RPMI8226 (cell line): ENCODE data around the gene OTOP3.

ENCODE experiments used
- DNase-seq: peaks from one replicate; pipeline ENCODE4 v3.0.0-alpha.2; 2015

OTOP3 gene

DNA sequence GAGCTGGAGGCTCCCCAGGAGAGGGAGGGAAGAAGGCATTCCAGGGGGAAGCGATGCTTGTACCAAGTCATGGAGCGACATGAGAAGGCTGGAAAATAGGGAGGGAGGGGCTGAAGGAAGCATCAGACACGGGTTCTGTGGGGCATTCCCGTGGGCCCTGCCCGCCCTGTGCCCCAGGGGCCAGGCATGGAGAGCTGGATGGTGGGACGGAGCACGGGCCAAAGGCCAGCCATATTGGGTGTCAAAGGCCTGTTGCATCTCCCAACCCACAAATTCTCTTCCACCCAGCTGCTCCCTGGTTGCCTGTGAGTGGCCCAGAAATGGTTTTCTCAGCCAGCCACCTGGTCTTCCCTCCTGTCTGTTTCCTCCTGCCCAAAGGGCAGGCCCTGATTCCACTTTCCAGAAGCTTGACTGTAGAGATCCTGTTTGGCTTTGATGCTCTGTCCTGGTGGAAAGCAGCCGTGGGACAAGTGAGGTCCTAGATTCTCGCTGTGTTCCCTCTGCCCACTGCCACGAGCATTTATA, 54.9 kb downstream of the OTOP3 start:
- no peak for DNase-seq

DNA sequence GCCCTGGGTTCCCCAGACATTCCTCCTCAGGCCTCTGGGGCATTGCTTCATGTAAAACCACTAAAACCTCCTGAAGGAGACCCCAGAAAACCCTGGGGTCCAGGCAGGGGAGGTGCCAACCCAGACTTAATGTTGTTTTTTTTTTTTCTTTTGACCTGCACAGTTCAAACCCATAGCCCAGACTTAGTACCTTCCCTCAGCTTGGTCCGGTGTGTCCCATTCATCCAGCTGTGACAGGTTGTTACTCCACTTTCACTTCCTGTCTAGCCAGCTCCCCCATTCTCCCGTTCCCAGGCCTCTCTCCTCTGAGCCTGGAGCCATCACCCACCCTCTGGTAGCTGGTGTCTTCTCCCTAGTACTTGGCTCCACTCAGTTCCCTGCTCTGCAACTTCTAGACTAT, 56.5 kb downstream of the OTOP3 start:
- DNase-seq: no peak

DNA sequence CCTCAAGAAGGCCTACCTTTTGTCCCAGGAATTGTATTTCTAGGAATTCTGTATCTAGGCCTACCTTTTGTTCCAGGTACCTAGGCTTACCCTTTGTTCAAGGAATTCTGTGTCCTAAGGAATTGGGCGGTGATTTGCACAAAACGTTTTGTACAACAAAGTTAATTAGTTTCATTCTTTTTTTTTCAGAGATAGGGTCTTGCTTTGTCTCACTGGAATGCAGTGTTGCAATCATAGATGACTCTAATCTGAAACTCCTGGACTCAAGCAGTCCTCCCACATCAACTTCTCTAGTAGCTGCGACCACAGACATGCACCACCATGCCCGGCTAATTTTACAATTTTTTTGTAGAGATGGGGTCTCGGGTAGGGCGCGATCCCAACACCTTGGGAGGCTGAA, 58.7 kb downstream of the OTOP3 start:
- no peak for DNase-seq

DNA sequence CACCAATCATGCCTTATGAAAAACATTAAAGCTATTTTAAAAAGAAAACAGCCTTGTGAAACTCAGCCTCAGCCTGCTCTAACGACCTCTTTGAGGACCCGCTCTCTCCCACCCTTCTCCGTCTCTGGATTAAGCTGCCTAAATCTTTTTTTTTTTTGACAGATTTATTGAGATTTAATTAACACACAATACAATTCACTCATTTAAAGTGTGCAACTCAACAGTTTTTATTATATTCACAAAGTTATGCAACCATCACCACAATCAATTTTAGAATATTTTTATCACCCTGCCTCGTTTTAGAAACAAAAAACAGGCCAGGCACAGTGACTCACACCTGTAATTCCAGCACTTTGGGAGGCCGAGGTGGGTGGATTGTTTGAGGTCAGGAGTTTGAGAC, 60.1 kb downstream of the OTOP3 start:
- DNase-seq: no peak

DNA sequence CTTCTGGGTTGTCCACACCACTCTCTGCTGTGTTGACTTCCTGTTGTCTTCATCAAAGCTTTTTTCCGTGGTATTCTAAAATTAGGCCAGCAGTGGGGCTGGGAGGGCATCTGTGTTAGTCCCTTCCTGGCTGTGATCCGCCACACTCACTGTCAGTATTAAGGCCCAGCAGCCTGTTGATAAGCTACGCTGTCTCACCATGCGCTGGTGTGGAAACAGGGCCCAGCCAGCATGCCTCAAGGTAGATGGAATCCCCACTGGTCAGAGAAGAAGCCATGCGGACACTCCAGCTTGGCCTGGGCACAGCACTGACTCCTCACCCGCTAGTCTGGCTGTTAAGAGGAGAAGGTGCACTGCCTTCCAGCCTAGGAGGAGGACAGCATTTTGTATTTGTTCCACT, 63.1 kb downstream of the OTOP3 start:
- DNase-seq: no peak

DNA sequence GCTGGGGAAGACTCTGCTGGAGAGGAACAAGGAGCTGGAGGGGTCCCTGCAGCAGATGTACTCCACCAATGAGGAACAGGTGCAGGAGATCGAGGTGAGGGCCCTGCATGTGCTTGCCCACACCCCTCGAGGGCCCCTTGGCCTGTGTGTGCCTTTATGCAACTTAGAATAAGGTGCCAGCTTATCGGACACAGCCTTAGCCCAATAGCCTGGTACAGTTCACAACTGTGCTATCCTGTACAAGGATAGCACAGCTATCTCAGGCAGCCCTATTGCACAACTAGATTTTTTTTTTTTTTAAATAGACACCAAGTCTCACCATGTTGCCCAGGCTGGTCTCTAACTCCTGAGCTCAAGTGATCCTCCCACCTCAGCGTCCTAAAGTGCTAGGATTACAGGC, 63.8 kb downstream of the OTOP3 start:
- no peak for DNase-seq
